Activated CD8-positive, alpha-beta memory T cell treated with anti-CD3 and anti-CD28 coated beads, Interleukin-2, amount 10 ng/mL, durations not matched to agents 7 days and 5 days (primary cell): ENCODE data around the gene CDC16. TPM values are rescaled to one million over a fixed set of nuclear protein-coding genes. Genes with fewer than 3 reads are reported as not detected.
A peak's percentile ranks its signal among the peaks of the same experiment; 100 is the strongest.

Experiments
- ATAC-seq: fragments of 150-1000 bp; cut with Tn5 transposase; one replicate; pipeline ENCODE4 v1.10.0; 2021; ENCODE audit warnings: moderate library complexity
- CTCF ChIA-PET: fragments of 350-600 bp; sonication (Branson Sonifier 250); formaldehyde crosslinking; loops from one replicate; lab custom pipeline; 2021; ENCODE audit warnings: antibody characterized with exemption; lab: Charles Lee
- DNase-seq: peaks from one replicate; pipeline ENCODE4 v3.0.0-alpha.2; 2020
- H3K27ac Mint-ChIP-seq: one replicate; pipeline ENCODE4 v1.8.0; 2021; ENCODE audit warnings: mild to moderate bottlenecking, mixed read lengths
- H3K27me3 Mint-ChIP-seq: one replicate; pipeline ENCODE4 v1.8.0; 2021; ENCODE audit warnings: mixed read lengths
- H3K36me3 Mint-ChIP-seq: one replicate; pipeline ENCODE4 v1.8.0; 2021; ENCODE audit warnings: mild to moderate bottlenecking, mixed read lengths
- H3K4me1 Mint-ChIP-seq: one replicate; pipeline ENCODE4 v1.8.0; 2021; ENCODE audit warnings: mixed read lengths
- H3K4me3 Mint-ChIP-seq: one replicate; pipeline ENCODE4 v1.8.0; 2021; ENCODE audit warnings: mild to moderate bottlenecking, moderate library complexity, mixed read lengths
- H3K9me3 Mint-ChIP-seq: one replicate; pipeline ENCODE4 v1.8.0; 2022; ENCODE audit warnings: low read depth, mixed read lengths
- total RNA-seq, 2 experiments: library from RNA; stranded (reverse); gene quantifications; one replicate each; pipeline ENCODE4 v1.2.3, GENCODE V29; 2021

The CDC16 gene
- total RNA-seq, 2 experiments from 2014 or later: 73.5 to 81.5 TPM

DNA sequence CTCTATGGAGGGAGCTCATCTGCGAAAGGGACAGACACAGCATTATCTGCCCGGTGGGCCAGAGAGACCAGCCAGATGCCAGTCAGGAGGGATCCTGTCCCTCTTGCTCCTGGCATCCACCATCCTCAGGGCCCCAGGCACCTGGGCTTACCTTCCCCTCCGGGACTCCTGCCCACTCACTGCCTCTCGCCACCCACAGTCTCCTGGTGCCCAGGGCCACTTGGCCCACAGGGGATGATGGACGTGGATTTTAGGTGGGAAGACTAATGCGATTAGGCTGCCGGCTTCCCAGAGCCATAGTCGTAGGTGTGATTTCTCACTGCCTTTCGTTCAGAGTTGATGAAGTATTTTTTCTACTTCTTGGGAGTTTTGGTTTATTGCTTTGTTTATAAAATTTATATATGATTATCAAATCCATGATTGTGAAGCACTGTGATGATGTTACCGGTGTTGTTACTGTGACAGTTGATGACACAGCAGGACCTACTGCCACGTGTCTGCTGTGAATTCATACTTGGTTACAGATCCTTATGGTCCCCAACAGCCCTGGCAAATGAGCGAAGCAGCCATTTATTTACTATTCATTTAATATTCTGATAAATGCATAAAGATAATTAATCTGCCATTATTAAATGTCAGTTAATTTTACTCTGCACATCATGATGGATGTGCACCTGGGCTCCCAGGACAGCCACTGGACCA, 65.1 kb downstream of the CDC16 start:
- ATAC-seq (no peak), DNase-seq (no peak)
- Mint-ChIP-seq H3K36me3 (peaks cover 28% of the 10 kb centered on the region), H3K4me3 (no peak overlapping the region), H3K27me3 (no peaks in the 10 kb centered on the region), H3K27ac (no peak overlapping the region), H3K4me1 (no peaks in the 10 kb centered on the region), H3K9me3 (no peaks in the 10 kb centered on the region)
- CTCF ChIA-PET: no interaction called here

DNA sequence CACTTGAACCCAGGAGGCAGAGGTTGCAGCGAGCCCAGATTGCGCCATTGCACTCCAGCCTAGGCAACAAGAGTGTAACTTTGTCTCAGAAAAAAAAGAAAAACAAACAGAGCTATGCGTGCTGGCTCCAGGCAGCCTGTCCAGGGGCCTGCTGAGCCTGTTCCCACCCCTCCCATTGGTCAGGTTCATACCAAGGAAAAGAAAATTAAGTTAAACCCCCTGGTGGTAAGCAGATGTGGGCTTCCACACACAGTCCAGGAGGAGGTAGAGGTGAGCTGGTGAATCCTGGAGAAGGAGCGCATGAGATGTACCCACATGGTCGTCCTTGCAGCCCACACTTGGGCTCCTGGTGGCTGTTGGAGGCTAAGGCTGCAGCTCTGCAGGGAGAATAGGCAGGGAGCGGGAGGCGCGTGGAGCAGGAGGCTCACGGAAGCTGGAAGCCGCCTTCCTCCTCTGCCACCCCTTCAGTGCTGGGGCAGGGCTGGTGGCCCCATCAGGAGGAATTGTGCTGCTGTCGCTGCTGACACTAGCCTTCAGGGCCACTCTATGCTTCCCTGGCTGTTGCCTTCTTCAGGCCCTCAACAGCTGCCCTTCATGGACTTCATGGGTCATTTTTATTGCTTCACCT, 69.1 kb downstream of the CDC16 start:
- Mint-ChIP-seq H3K27ac (no peak overlapping the region), H3K36me3 (peaks cover 37% of the 10 kb centered on the region), H3K9me3 (no peaks in the 10 kb centered on the region), H3K27me3 (no peaks in the 10 kb centered on the region), H3K4me3 (no peak overlapping the region), H3K4me1 (no peaks in the 10 kb centered on the region)
- ATAC-seq (no peak), DNase-seq (no peak)
- CTCF ChIA-PET: interaction anchor here (1.2 kb wide), 1 partner anchor 9 kb away, joined by 4 read pairs; no protein-coding TSS in a partner anchor

- no peaks in the 10 kb centered on the region for H3K27me3 Mint-ChIP-seq
- H3K36me3 Mint-ChIP-seq: peaks cover 33% of the 10 kb centered on the region
- ATAC-seq: no peak
- no peak overlapping the region for H3K4me3 Mint-ChIP-seq
- CTCF ChIA-PET: interaction anchor here (1.2 kb wide), 1 partner anchor 10 kb away, joined by 4 read pairs; no protein-coding TSS in a partner anchor
- no peak overlapping the region for H3K27ac Mint-ChIP-seq
- DNase-seq: no peak
- H3K9me3 Mint-ChIP-seq: no peaks in the 10 kb centered on the region
- H3K4me1 Mint-ChIP-seq: no peaks in the 10 kb centered on the region
Observed at GRCh38 chr13:114304346-114305034, 69.8 kb downstream of the CDC16 start.

DNA sequence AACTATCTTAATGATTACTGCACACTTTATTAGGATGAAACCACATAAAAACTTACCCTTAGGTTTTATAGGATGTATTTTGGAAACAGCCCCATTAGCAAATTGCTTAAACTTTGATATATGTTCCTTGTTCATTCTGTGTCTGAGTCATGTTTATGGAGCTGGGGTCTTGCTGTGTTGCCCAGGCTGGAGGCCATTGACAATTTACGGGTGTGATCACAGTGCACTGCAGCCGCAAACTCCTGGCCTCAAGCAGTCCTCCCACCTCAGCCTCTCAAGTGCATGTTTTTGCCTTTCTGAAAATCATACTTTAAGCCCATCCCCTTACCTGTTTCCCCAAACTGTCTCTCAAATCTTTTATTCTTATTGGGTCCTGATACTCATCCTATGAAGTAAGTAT, 74.4 kb downstream of the CDC16 start:
- no peak overlapping the region for H3K27ac Mint-ChIP-seq
- H3K9me3 Mint-ChIP-seq: no peaks in the 10 kb centered on the region
- H3K36me3 Mint-ChIP-seq: peaks cover 16% of the 10 kb centered on the region
- H3K4me1 Mint-ChIP-seq: peaks cover 13% of the 10 kb centered on the region
- CTCF ChIA-PET: interaction anchor here (1.3 kb wide), 1 partner anchor 27 kb away, joined by 3 read pairs; no protein-coding TSS in a partner anchor
- H3K27me3 Mint-ChIP-seq: no peaks in the 10 kb centered on the region
- no peak overlapping the region for H3K4me3 Mint-ChIP-seq
- no peak for DNase-seq
- ATAC-seq: no peak

- H3K9me3 Mint-ChIP-seq: no peaks in the 10 kb centered on the region
- no peak overlapping the region for H3K4me3 Mint-ChIP-seq
- H3K27me3 Mint-ChIP-seq: no peaks in the 10 kb centered on the region
- CTCF ChIA-PET: interaction anchor here (1.3 kb wide), 1 partner anchor 26 kb away, joined by 3 read pairs; no protein-coding TSS in a partner anchor
- no peak overlapping the region for H3K27ac Mint-ChIP-seq
- peaks cover 14% of the 10 kb centered on the region for H3K36me3 Mint-ChIP-seq
- ATAC-seq (no peak), DNase-seq (no peak)
- H3K4me1 Mint-ChIP-seq: peaks cover 15% of the 10 kb centered on the region
Observed at GRCh38 chr13:114309806-114310410, 75.2 kb downstream of the CDC16 start.

GRCh38 chr13:114310956-114311355, 76.3 kb downstream of the CDC16 start:
- Mint-ChIP-seq H3K27ac (no peak overlapping the region), H3K36me3 (peaks cover 20% of the 10 kb centered on the region), H3K4me3 (no peak overlapping the region), H3K4me1 (peaks cover 23% of the 10 kb centered on the region), H3K9me3 (no peaks in the 10 kb centered on the region), H3K27me3 (no peaks in the 10 kb centered on the region)
- CTCF ChIA-PET: interaction anchor here (1.6 kb wide), 1 partner anchor 29 kb away, joined by 4 read pairs; the partner anchor contains the start of gene UPF3A
- no peak for ATAC-seq
- no peak for DNase-seq

DNA sequence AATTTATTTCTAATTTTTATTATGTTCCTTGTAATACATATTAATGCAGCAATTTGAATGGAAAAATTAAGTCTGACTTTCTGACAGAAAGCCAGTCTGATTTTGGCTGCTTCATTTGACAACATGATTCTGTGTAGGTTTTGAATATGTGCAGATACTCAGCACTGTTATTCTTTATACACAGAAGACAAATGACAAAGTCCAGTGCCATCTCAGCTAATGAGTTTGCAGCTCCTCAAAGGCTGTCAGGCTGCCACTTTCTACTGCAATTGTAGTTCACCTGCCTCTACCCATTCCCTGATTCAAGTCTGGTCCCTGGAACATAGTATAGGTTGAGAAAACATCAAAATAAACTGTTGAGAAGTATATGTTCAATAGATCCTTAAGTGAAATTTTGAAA, 76.7 kb downstream of the CDC16 start:
- CTCF ChIA-PET: interaction anchor here (1.6 kb wide), 1 partner anchor 30 kb away, joined by 4 read pairs; the partner anchor contains the start of gene UPF3A
- Mint-ChIP-seq H3K4me3 (no peak overlapping the region), H3K9me3 (no peaks in the 10 kb centered on the region), H3K4me1 (peaks cover 23% of the 10 kb centered on the region), H3K36me3 (peaks cover 17% of the 10 kb centered on the region), H3K27ac (no peak overlapping the region), H3K27me3 (no peaks in the 10 kb centered on the region)
- ATAC-seq (no peak), DNase-seq (no peak)

GRCh38 chr13:114311908-114312307, 77.2 kb downstream of the CDC16 start:
- DNase-seq (no peak), ATAC-seq (no peak)
- CTCF ChIA-PET: interaction anchor here (1.6 kb wide), 1 partner anchor 30 kb away, joined by 4 read pairs; the partner anchor contains the start of gene UPF3A
- Mint-ChIP-seq H3K4me1 (peaks cover 28% of the 10 kb centered on the region), H3K4me3 (no peak overlapping the region), H3K27ac (no peak overlapping the region), H3K36me3 (peaks cover 13% of the 10 kb centered on the region), H3K9me3 (no peaks in the 10 kb centered on the region), H3K27me3 (no peaks in the 10 kb centered on the region)

DNA sequence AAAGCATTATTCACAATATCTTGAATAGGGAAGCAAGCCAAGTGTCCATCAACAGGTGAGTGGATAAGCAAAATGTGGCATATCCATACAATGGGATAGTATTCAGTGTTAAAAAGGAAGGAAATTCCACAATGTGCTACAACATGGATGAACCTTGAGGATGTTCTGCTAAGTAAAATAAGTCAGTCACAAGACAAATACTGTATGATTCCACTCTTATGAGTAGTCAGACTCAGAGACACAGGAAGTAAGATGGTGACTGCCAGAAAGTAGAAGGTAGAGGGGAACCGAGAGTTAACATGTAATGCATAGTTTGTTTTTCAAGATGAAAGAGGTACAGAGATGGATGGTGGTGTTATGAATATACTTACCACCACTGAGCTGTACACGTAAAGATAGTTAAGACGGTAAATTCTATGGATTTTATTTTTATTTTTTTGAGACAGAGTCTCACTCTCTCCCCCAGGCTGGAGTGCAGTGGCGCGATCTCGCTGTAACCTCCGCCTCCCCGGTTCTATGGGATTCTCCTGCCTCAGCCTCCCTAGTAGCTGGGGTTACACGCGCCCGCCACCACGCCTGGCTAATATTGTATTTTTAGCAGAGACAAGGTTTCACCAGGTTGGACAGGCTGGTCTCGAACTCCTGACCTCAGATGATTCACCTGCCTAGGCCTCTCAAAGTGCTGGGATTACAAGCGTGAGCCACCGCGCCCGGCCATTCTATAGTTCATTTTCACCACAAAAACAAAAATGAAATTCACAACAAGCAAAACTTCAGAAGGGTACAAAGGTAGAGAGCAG, 78.6 kb downstream of the CDC16 start:
- Mint-ChIP-seq H3K4me3 (peak overlapping the region; percentile 79), H3K36me3 (peaks cover 13% of the 10 kb centered on the region), H3K4me1 (peaks cover 38% of the 10 kb centered on the region), H3K9me3 (no peaks in the 10 kb centered on the region), H3K27ac (peak overlapping the region; percentile 90), H3K27me3 (no peaks in the 10 kb centered on the region)
- CTCF ChIA-PET: interaction anchor here (0.9 kb wide), 1 partner anchor 31 kb away, joined by 5 read pairs; no protein-coding TSS in a partner anchor
- ATAC-seq: no peak
- DNase-seq: peak; percentile 44

GRCh38 chr13:114314074-114314912, 79.6 kb downstream of the CDC16 start, which contains the start of gene CHAMP1:
Gene CHAMP1, plus strand, starts transcription at chr13:114314503. Its CDS starts 9,340 bp downstream, at chr13:114323843.
- Mint-ChIP-seq H3K27me3 (no peaks in the 10 kb centered on the region), H3K27ac (peak within 1 kb of the TSS; percentile 90), H3K36me3 (peaks cover 14% of the 10 kb centered on the region), H3K9me3 (no peaks in the 10 kb centered on the region), H3K4me3 (peak within 1 kb of the TSS; percentile 84), H3K4me1 (peaks cover 47% of the 10 kb centered on the region)
- ATAC-seq: peak; percentile 92
- peak; percentile 95 for DNase-seq
- CTCF ChIA-PET: interaction anchor here (0.9 kb wide), 1 partner anchor 32 kb away, joined by 5 read pairs; no protein-coding TSS in a partner anchor

- peak overlapping the region; percentile 84 for H3K4me3 Mint-ChIP-seq
- H3K27me3 Mint-ChIP-seq: no peaks in the 10 kb centered on the region
- no peaks in the 10 kb centered on the region for H3K9me3 Mint-ChIP-seq
- ATAC-seq (no peak), DNase-seq (no peak)
- CTCF ChIA-PET: interaction anchor here (1.0 kb wide), 1 partner anchor 12 kb away, joined by 3 read pairs; no protein-coding TSS in a partner anchor
- H3K4me1 Mint-ChIP-seq: peaks cover 56% of the 10 kb centered on the region
- peaks cover 23% of the 10 kb centered on the region for H3K36me3 Mint-ChIP-seq
- peak overlapping the region; percentile 77 for H3K27ac Mint-ChIP-seq
Observed at GRCh38 chr13:114315074-114315785, 80.5 kb downstream of the CDC16 start.
